ENCODE data around the gene SLC18B1.
"Not testable (repeated sequence)": the region's sequence is repeated elsewhere in the genome, so short reads cannot be mapped to it uniquely, and the experiment has no call there.

SLC18B1 gene

DNA sequence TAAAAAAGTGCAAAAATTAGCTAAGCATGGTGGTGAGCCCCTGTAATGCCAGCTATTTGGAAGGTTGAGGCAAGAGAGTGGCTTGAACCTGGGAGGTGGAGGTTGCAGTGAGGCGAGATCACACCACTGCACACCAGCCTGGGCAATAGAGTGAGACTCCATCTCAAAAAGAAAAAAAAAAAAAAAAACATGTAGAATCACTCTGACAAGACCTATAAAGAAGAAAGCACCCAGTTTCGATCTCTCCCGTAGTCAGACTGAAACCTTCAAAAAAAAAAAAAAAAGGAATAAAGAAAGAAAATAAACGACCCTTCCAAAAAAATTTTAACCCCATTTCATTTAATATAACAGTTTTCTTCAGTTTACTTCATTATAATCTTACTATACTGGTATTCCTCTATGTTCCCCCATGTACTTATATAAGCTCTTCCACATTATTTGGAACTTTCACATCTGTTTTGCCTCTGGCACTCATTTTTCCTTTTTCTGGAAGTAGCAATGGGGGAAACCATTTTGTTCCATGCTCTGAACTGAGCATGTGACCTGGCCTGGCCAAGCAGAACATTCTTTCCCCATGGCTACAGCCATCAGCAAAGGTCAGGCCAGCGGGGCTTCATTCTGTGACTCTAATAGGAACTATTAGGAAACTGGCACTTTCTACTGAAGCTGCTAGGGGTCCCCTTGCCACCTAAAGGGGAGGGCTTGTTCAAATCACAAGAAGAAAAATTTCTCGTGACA lies 9.6 kb downstream of the SLC18B1 start:
- Histone ChIP-seq H3K36me3 (ENCODE audit: insufficient read depth, low read length) (no peaks in the 10 kb centered on the region), H3K27me3 (ENCODE audit: insufficient read depth, low read length) (no peaks in the 10 kb centered on the region), H3K4me3 (ENCODE audit: low read length) (no peak overlapping the region), H2AFZ (ENCODE audit: low read depth, low read length) (no peak overlapping the region), H3K9me3 (ENCODE audit: low read length) (no peaks in the 10 kb centered on the region), H3K4me1 (ENCODE audit: insufficient read depth, low read length) (no peaks in the 10 kb centered on the region)

DNA sequence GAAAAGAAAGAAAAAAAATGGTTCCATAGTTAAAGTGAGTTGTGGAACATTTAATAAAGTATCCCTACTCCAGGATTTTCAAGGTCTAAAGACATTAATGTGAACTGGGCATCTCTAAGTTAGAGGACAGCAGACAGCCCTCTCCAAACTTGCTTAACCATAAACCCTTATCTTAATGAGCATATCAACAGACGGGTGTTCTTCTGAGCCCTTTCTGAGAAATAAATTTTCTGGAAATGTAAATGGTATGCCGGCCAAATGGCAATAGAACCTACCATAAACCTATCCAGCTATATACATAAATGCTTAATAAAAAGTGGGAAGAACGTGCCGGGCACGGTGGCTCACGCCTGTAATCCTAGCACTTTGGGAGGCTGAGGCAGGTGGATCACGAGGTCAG lies 12.5 kb downstream of the SLC18B1 start:
- Histone ChIP-seq H2AFZ (ENCODE audit: low read depth, low read length) (no peak overlapping the region), H3K36me3 (ENCODE audit: insufficient read depth, low read length) (no peaks in the 10 kb centered on the region), H3K27me3 (ENCODE audit: insufficient read depth, low read length) (no peaks in the 10 kb centered on the region), H3K4me1 (ENCODE audit: insufficient read depth, low read length) (no peaks in the 10 kb centered on the region), H3K9me3 (ENCODE audit: low read length) (no peaks in the 10 kb centered on the region), H3K4me3 (ENCODE audit: low read length) (no peak overlapping the region)

DNA sequence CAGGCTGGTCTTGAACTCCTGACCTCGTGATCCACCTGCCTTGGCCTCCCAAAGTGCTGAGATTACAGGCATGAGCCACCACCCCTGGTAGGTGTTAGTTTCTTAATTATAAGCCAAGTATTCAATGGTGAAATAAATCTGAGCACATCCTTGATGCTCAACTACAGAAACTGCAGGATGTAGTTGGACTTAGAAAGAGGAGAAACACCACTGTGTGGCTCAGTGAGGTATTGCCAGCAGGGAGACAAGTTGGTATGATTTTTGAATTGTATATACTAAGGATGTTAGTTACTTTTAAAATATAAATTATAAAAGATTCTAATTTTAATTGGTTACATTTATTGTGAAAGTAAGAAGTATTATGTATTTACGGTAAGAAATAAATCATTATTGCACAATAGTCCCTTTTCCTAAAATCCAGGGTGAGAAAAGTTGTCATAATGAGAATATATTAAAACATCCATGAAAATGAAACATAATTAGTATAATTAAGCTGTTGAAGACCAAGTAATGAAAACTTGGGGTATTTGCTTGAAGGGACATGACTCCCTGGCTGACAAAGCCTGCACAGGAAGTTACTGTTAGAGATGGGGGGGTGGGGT lies 17.6 kb downstream of the SLC18B1 start:
- Histone ChIP-seq H3K4me3 (ENCODE audit: low read length) (no peak overlapping the region), H3K4me1 (ENCODE audit: insufficient read depth, low read length) (no peaks in the 10 kb centered on the region), H3K9me3 (ENCODE audit: low read length) (no peaks in the 10 kb centered on the region), H3K36me3 (ENCODE audit: insufficient read depth, low read length) (no peaks in the 10 kb centered on the region), H2AFZ (ENCODE audit: low read depth, low read length) (no peak overlapping the region), H3K27me3 (ENCODE audit: insufficient read depth, low read length) (no peaks in the 10 kb centered on the region)

DNA sequence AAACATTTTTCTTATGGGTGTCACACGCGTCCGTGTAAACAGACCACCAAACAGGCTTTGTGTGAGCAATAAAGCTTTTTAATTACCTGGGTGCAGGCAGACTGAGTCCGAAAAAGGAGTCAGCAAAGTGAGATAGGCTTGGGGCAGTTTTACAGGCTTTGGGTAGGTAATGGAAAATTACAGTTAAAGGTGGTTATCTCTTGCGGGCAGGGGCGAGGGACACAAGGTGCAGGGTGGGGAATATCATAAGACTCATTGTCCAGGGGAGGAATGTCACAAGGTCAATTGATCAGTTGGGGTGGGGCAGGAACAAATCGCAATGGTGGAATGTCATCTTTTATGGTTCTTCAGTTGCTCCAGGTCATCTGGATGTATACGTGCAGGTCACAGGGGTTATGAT lies 20.6 kb downstream of the SLC18B1 start:
- not testable (repeated sequence) for H2AFZ ChIP-seq (ENCODE audit: low read depth, low read length); H3K27me3 ChIP-seq (ENCODE audit: insufficient read depth, low read length); H3K4me3 ChIP-seq (ENCODE audit: low read length); H3K36me3 ChIP-seq (ENCODE audit: insufficient read depth, low read length); H3K9me3 ChIP-seq (ENCODE audit: low read length); H3K4me1 ChIP-seq (ENCODE audit: insufficient read depth, low read length)

DNA sequence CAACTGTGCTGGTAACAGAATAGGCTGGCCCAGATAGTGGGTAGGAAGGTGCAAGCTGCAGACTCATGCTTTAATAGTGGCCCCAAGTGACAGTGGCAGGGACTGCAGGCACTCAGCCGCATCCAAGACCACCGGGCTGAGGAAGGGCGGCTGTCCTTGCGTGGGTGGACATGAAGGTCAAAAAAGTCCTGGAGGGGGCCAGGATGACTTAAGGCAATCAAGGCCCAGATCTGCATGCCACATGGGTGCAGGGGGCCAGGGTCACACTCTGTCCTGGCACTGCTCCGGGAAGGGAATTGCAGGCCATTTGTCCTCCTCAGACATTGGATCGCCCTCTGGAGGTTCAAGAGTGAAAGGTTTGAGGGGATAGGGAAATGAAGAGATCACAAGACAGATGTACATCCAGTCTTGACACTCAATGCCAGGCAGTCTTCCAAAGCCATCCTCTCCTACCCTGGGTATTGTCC lies 30.4 kb downstream of the SLC18B1 start:
- Histone ChIP-seq H3K4me3 (ENCODE audit: low read length) (no peak overlapping the region), H3K27me3 (ENCODE audit: insufficient read depth, low read length) (no peaks in the 10 kb centered on the region)

DNA sequence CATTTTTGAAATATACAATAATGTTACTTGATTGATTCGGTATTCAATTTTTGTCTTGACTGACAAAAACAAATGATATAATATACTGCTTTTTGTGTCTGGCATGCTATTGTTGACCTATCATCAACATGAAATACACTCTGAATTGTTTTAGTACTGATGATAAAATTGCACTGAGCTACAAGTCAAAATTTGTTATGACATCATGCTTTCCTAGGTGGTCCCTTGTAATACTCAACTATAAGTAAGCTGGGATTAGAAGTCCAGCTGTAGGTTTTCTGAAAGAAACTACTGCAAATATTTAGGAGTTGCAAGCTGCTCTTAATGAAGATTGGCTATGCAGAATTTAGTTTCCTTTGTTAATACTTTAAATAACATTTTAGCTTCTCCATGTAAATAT lies 32.9 kb downstream of the SLC18B1 start:
- H3K36me3 ChIP-seq (ENCODE audit: insufficient read depth, low read length): no peaks in the 10 kb centered on the region
- no peaks in the 10 kb centered on the region for H3K9me3 ChIP-seq (ENCODE audit: low read length)
- no peak overlapping the region for H3K4me3 ChIP-seq (ENCODE audit: low read length)
- H3K27me3 ChIP-seq (ENCODE audit: insufficient read depth, low read length): no peaks in the 10 kb centered on the region
- no peak overlapping the region for H2AFZ ChIP-seq (ENCODE audit: low read depth, low read length)
- H3K4me1 ChIP-seq (ENCODE audit: insufficient read depth, low read length): no peaks in the 10 kb centered on the region

More for the DNA sequence above, 30.4 kb downstream of the SLC18B1 start:
- H3K36me3 ChIP-seq (ENCODE audit: insufficient read depth, low read length): no peaks in the 10 kb centered on the region
- no peaks in the 10 kb centered on the region for H3K9me3 ChIP-seq (ENCODE audit: low read length)
- H3K4me1 ChIP-seq (ENCODE audit: insufficient read depth, low read length): no peaks in the 10 kb centered on the region
- H2AFZ ChIP-seq (ENCODE audit: low read depth, low read length): no peak overlapping the region

DNA sequence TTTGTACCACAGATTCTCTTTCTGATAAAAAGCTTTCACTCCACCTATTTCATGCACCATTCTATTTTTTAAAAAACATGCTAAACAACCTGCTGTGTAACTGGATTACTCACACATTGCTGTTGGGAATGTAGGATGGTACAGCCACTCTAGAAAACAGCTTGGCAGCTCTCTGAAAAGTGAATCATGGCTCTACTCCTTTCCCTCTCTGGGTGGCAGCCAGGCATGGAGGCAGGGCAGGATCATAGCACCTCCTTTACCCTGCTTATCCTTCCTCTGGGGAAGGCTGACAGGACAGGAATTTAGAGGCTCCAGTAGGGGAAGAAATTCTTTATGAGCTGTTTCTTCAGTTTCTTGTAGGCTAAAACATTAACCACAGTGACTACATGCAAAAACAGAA lies 34.1 kb downstream of the SLC18B1 start:
- Histone ChIP-seq H3K4me1 (ENCODE audit: insufficient read depth, low read length) (no peaks in the 10 kb centered on the region), H3K36me3 (ENCODE audit: insufficient read depth, low read length) (no peaks in the 10 kb centered on the region), H3K4me3 (ENCODE audit: low read length) (no peak overlapping the region), H3K9me3 (ENCODE audit: low read length) (no peaks in the 10 kb centered on the region), H2AFZ (ENCODE audit: low read depth, low read length) (no peak overlapping the region), H3K27me3 (ENCODE audit: insufficient read depth, low read length) (no peaks in the 10 kb centered on the region)

DNA sequence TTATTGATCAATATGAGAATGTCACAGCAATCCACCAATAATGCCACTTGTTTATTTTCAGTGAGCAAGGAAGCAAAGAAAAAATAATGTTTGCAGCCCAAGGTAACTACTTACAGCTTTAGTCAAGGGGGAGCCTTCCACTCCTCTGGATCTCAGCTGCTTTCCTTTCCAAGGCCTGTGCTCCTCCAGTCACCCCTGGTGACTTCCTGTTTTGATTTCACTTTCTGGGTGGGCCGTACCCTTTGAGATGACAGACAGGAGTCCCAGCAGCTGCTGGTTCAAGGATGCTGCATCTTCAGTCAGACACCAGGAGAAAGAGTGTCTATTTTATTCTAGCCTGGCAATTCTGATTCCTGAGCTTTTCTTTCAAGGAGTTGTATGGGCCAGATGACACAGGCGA lies 35.2 kb downstream of the SLC18B1 start:
- Histone ChIP-seq H2AFZ (ENCODE audit: low read depth, low read length) (no peak overlapping the region), H3K4me3 (ENCODE audit: low read length) (no peak overlapping the region), H3K27me3 (ENCODE audit: insufficient read depth, low read length) (no peaks in the 10 kb centered on the region), H3K36me3 (ENCODE audit: insufficient read depth, low read length) (no peaks in the 10 kb centered on the region), H3K9me3 (ENCODE audit: low read length) (no peaks in the 10 kb centered on the region), H3K4me1 (ENCODE audit: insufficient read depth, low read length) (no peaks in the 10 kb centered on the region)

DNA sequence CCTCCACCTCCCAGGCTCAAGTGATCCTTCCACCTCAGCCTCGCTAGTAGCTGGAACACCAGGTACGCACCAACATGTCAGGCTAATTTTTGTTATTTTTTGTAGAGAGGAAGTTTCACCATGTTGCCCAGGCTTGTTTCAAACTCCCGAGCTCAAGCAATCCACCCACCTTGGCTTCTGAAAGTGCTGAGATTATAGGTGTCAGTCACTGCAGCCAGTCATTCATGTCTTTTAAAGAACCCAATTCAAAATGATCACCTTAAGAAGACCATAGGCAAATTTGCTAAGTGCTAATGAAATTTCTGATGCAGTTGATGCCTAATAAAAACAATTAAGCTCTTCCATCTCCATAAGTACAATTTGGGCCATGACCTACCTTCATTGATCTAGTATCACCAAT lies 38.2 kb downstream of the SLC18B1 start:
- H3K4me1 ChIP-seq (ENCODE audit: insufficient read depth, low read length): no peaks in the 10 kb centered on the region
- H2AFZ ChIP-seq (ENCODE audit: low read depth, low read length): no peak overlapping the region
- H3K27me3 ChIP-seq (ENCODE audit: insufficient read depth, low read length): no peaks in the 10 kb centered on the region
- no peak overlapping the region for H3K4me3 ChIP-seq (ENCODE audit: low read length)
- H3K9me3 ChIP-seq (ENCODE audit: low read length): no peaks in the 10 kb centered on the region
- no peaks in the 10 kb centered on the region for H3K36me3 ChIP-seq (ENCODE audit: insufficient read depth, low read length)

DNA sequence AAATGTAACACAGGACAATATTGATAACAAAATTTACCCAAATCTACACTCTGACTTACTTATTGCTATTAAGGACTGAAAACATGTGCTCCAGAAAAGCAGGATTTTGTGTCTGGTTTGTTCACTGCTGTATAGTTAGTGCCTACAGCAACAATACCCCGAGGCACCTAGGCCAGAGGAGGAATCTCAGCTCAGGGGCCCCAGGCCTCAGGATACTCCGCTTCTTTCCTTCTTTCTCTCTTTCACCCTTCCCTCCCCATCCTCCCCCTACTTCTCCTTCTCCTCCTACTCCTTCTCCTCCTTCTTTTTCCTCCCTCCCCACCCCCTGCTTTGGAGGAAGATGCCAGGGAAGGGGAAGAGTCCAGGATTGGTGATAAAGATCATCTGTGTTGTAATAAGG lies 39.7 kb downstream of the SLC18B1 start:
- no peaks in the 10 kb centered on the region for H3K36me3 ChIP-seq (ENCODE audit: insufficient read depth, low read length)
- H3K9me3 ChIP-seq (ENCODE audit: low read length): no peaks in the 10 kb centered on the region
- H3K4me1 ChIP-seq (ENCODE audit: insufficient read depth, low read length): no peaks in the 10 kb centered on the region
- H3K4me3 ChIP-seq (ENCODE audit: low read length): no peak overlapping the region
- H3K27me3 ChIP-seq (ENCODE audit: insufficient read depth, low read length): no peaks in the 10 kb centered on the region
- no peak overlapping the region for H2AFZ ChIP-seq (ENCODE audit: low read depth, low read length)

DNA sequence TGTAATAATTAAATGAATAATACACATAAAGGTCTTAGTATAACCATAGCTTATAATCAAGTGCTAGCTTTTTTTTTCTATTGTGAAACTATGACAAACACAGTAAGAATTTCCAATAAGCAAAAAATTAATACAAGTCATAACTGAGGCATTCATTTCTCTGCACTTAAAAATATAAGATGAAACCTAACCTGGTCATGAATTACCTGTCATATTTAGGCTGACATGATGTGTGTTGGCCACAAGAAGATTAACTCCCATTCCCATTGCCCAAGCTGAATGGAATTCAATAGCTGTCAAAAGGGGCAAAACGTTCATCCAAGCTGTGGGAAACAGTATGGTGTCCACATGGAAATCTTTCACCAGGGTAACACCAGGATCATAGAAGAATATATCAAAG lies 46.2 kb downstream of the SLC18B1 start:
- no peak overlapping the region for H3K4me3 ChIP-seq (ENCODE audit: low read length)
- no peaks in the 10 kb centered on the region for H3K9me3 ChIP-seq (ENCODE audit: low read length)
- no peaks in the 10 kb centered on the region for H3K27me3 ChIP-seq (ENCODE audit: insufficient read depth, low read length)
- no peaks in the 10 kb centered on the region for H3K36me3 ChIP-seq (ENCODE audit: insufficient read depth, low read length)
- H2AFZ ChIP-seq (ENCODE audit: low read depth, low read length): no peak overlapping the region
- H3K4me1 ChIP-seq (ENCODE audit: insufficient read depth, low read length): no peaks in the 10 kb centered on the region

DNA sequence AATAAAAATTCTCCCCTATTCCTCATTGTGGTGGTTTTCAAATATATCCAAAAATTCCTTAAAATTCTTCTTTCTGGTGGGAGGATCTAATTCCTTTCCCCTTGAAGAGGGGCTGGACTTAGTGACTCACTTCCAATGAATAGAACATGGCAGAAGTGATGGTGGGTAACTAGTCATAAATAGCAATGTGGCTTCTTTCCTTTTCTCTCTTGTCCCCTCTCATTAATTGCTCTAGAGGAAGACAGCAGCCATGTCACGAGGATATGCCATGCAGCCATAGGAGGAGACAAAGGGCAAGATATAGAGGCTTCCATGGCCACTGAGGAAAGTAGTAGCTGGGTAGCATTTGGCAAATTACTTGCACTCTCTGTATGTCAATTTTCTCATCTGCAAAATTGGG lies 46.6 kb downstream of the SLC18B1 start:
- Histone ChIP-seq H3K27me3 (ENCODE audit: insufficient read depth, low read length) (no peaks in the 10 kb centered on the region), H3K4me3 (ENCODE audit: low read length) (no peak overlapping the region), H3K4me1 (ENCODE audit: insufficient read depth, low read length) (no peaks in the 10 kb centered on the region), H3K36me3 (ENCODE audit: insufficient read depth, low read length) (no peaks in the 10 kb centered on the region), H3K9me3 (ENCODE audit: low read length) (no peaks in the 10 kb centered on the region), H2AFZ (ENCODE audit: low read depth, low read length) (no peak overlapping the region)

DNA sequence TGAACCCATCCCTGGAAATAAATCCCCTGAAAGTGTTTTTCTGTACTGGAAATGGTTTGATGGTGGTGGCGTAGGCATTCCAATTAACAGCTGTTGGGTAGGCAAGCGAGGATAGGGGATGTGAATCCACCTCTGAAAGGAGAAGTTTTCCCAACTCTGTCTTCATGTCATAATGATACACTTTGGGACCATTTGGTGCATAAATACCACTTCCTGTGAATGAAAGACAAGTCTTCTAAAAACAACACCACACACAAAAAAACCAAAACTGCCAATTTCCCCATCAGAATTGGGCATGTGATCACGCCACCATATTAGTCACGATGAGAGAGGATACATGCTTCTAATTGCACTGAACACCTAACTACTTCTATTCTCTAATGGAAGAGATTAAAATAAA lies 47.1 kb downstream of the SLC18B1 start:
- no peaks in the 10 kb centered on the region for H3K4me1 ChIP-seq (ENCODE audit: insufficient read depth, low read length)
- H3K27me3 ChIP-seq (ENCODE audit: insufficient read depth, low read length): no peaks in the 10 kb centered on the region
- no peaks in the 10 kb centered on the region for H3K9me3 ChIP-seq (ENCODE audit: low read length)
- H3K36me3 ChIP-seq (ENCODE audit: insufficient read depth, low read length): no peaks in the 10 kb centered on the region
- no peak overlapping the region for H3K4me3 ChIP-seq (ENCODE audit: low read length)
- H2AFZ ChIP-seq (ENCODE audit: low read depth, low read length): no peak overlapping the region
